GM23338 (cell line): ENCODE data around the gene FBXO11.

Experiments used
- CREB1 ChIP-seq: fragments of 250-450 bp; sonication (Bioruptor Pico); IDR thresholded peaks from 2 replicates; pipeline ENCODE4 v1.5.0; 2020; ENCODE audit warnings: low read depth, mild to moderate bottlenecking, moderate library complexity
- EZH2 ChIP-seq: fragments of 200-600 bp; sonication (generic); IDR thresholded peaks from one replicate; pipeline ENCODE4 v1.8.0; 2017; ENCODE audit warnings: antibody characterized with exemption, mild to moderate bottlenecking, low read depth; ENCODE audit not compliant: unreplicated experiment
- EZH2phosphoT487 ChIP-seq: fragments of 200-600 bp; sonication (generic); IDR thresholded peaks from one replicate; pipeline ENCODE4 v1.8.1; 2018; ENCODE audit warnings: antibody characterized with exemption; ENCODE audit not compliant: unreplicated experiment
- POLR2AphosphoS5 ChIP-seq: IDR thresholded peaks from 2 replicates; pipeline ENCODE4 v1.6.1; 2016; ENCODE audit warnings: antibody characterized with exemption, low read depth
- STAT1 ChIP-seq: IDR thresholded peaks from one replicate; pipeline ENCODE4 v1.6.1; 2016; ENCODE audit warnings: antibody characterized with exemption; ENCODE audit not compliant: unreplicated experiment
- TF ChIP-seq, protein P1 (sequence below), 2 experiments: fragments of 200-600 bp in 1 of 2; sonication (generic) in 1 of 2; conservative IDR thresholded peaks; 2 replicates each; pipeline versions ENCODE4 v1.5.1 to v1.6.1; 2016 to 2017; ENCODE audit warnings: antibody characterized with exemption in 2 of 2, low read depth in 2 of 2, mild to moderate bottlenecking in 2 of 2, moderate library complexity in 1 of 2
- TF ChIP-seq, protein P2 (sequence below): IDR thresholded peaks from one replicate; pipeline ENCODE4 v1.6.1; 2018; ENCODE audit warnings: antibody characterized with exemption; ENCODE audit not compliant: unreplicated experiment

GRCh38 chr2:47767880-47768609 is 138.3 kb downstream of the FBXO11 start:
- TF ChIP-seq, protein P1, sequence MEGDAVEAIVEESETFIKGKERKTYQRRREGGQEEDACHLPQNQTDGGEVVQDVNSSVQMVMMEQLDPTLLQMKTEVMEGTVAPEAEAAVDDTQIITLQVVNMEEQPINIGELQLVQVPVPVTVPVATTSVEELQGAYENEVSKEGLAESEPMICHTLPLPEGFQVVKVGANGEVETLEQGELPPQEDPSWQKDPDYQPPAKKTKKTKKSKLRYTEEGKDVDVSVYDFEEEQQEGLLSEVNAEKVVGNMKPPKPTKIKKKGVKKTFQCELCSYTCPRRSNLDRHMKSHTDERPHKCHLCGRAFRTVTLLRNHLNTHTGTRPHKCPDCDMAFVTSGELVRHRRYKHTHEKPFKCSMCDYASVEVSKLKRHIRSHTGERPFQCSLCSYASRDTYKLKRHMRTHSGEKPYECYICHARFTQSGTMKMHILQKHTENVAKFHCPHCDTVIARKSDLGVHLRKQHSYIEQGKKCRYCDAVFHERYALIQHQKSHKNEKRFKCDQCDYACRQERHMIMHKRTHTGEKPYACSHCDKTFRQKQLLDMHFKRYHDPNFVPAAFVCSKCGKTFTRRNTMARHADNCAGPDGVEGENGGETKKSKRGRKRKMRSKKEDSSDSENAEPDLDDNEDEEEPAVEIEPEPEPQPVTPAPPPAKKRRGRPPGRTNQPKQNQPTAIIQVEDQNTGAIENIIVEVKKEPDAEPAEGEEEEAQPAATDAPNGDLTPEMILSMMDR (conservative IDR thresholded peaks at IDR 0.05; ENCODE audit: low read depth in 2 of 2), result peak; percentile 89 to 98
- no peak for TF ChIP-seq CREB1 (CRISPR knock-in tag)
- no peak for TF ChIP-seq EZH2
- TF ChIP-seq, protein P2, sequence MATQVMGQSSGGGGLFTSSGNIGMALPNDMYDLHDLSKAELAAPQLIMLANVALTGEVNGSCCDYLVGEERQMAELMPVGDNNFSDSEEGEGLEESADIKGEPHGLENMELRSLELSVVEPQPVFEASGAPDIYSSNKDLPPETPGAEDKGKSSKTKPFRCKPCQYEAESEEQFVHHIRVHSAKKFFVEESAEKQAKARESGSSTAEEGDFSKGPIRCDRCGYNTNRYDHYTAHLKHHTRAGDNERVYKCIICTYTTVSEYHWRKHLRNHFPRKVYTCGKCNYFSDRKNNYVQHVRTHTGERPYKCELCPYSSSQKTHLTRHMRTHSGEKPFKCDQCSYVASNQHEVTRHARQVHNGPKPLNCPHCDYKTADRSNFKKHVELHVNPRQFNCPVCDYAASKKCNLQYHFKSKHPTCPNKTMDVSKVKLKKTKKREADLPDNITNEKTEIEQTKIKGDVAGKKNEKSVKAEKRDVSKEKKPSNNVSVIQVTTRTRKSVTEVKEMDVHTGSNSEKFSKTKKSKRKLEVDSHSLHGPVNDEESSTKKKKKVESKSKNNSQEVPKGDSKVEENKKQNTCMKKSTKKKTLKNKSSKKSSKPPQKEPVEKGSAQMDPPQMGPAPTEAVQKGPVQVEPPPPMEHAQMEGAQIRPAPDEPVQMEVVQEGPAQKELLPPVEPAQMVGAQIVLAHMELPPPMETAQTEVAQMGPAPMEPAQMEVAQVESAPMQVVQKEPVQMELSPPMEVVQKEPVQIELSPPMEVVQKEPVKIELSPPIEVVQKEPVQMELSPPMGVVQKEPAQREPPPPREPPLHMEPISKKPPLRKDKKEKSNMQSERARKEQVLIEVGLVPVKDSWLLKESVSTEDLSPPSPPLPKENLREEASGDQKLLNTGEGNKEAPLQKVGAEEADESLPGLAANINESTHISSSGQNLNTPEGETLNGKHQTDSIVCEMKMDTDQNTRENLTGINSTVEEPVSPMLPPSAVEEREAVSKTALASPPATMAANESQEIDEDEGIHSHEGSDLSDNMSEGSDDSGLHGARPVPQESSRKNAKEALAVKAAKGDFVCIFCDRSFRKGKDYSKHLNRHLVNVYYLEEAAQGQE, result no peak
- TF ChIP-seq STAT1, result no peak
- TF ChIP-seq EZH2phosphoT487, result no peak
- no peak for TF ChIP-seq POLR2AphosphoS5
